GM18909 (cell line): Measurements from ENCODE around the gene ACOX3.
"Not testable (repeated sequence)": the region's sequence is repeated elsewhere in the genome, so short reads cannot be mapped to it uniquely, and the experiment has no call there.

Experiments
- ATAC-seq: cut with Tn5 transposase; IDR thresholded peaks from one replicate; pipeline ENCODE4 v1.9.1; 2021; ENCODE audit warnings: mild to moderate bottlenecking; ENCODE audit not compliant: unreplicated experiment, poor library complexity

The ACOX3 gene

DNA sequence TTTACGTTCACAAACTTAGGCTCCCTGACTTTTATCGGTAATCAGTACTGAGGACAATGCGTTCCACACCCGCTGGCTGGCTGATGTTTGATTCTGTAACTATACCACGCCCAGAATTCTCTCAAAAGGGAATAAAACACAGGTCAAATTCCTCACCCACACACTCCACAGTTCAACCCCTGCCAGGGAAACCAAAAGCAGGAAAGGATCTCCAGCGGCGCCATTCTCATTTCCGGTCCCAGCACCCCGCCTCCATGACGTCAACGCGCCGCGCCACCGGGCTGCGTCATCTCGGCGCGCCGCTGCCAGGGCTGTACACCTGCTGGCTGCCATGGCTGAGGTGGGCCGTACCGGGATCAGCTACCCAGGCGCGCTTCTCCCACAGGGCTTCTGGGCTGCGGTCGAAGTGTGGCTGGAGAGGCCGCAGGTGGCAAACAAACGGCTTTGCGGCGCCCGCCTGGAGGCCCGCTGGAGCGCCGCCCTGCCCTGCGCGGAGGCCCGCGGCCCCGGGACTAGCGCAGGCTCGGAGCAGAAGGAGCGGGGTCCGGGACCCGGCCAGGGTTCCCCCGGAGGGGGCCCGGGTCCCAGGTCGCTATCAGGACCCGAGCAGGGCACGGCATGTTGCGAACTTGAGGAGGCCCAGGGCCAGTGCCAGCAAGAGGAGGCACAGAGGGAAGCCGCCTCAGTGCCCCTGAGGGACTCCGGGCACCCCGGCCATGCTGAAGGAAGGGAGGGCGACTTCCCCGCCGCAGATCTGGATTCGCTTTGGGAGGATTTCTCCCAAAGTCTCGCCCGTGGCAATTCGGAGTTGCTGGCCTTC is at the start of gene ACOX3, which contains the start of gene TRMT44:
TSS of gene ACOX3 (minus strand) at position 232 of the 820 bp plus-strand sequence. CDS start 24,202 bp downstream, outside the sequence.
TSS of gene TRMT44 (plus strand) at position 286 of the 820 bp plus-strand sequence. CDS start at position 332, 46 bp downstream.
- ATAC-seq, result peak; percentile 92

- no peak for ATAC-seq
Observed at GRCh38 chr4:8488791-8489369, 48.4 kb upstream of the ACOX3 start.

DNA sequence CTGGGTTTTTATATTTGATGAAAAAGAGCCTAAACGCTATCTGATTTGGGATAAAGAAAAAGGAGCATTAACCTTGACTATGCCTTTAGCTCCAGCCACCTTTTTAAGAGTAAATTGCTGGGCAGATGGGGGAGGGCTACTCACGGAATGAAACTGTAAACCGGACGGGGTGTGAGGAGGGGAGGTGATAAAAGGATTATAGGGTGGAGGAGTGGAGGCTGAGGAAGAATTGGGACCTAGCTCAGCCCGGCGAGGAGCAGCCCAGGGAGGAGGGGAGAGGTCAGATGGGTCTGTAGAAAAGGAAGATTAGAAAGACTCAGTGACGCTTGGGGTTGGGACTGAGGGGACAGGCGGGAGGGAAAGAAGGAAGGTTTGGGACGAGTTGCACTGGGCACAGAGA is 46.1 kb upstream of the ACOX3 start:
- ATAC-seq, result not testable (repeated sequence)

- no peak for ATAC-seq
Observed at GRCh38 chr4:8480221-8480620, 39.7 kb upstream of the ACOX3 start.

- no peak for ATAC-seq
Observed at GRCh38 chr4:8478801-8479744, 38.5 kb upstream of the ACOX3 start.

- ATAC-seq, result no peak
Observed at GRCh38 chr4:8478371-8478770, 37.8 kb upstream of the ACOX3 start.

GRCh38 chr4:8477676-8478075 is 37.2 kb upstream of the ACOX3 start:
- ATAC-seq, result no peak

DNA sequence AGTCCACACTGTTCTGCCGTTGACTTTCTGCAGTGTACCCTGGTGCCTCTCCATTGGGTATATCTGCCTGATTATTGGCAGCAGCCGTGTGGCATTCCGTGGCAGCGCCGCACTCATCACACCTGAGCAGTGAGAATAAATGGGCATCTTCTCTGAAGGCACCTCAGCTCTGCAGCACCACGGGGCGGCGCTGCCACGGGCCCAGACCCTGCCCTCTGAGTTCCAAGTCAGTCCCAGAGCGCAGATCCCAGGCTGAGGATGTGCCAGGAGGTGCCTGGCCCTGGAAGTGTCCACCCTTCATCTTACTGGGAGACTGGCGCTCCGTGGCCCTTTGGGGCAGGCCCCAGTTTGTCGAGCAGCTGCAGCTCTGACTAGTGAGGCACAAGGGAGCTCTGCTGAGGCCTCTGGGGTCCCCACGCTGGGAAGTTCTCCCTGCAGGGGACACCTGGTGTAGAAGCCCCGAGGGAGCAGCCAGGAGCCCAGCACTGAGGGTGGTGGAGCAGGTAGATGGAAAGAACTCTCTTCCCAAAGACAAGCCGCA is 36.6 kb upstream of the ACOX3 start:
- ATAC-seq, result no peak

GRCh38 chr4:8475751-8476575 is 35.4 kb upstream of the ACOX3 start:
- no peak for ATAC-seq

DNA sequence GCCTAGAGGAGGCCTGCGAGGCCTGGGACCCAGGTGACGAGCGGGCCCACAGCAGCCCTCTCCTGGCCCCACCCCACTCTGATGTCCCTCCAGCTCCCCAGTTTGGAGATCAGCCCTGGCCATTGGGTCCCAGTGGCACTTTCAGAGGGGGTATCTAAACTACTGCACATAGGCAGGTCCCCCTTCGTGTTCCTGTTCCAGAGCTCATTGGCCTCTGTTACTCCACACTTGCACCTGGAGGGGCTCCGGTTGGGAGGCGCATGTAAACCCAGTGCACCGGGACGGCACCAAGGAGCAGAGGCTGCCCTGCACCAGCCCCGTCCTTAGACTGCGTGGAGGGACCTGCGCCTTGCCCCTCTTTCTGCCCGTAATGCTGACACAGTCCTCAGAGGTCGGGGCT is 34.3 kb upstream of the ACOX3 start:
- ATAC-seq, result no peak

- ATAC-seq, result no peak
Observed at GRCh38 chr4:8473920-8474590, 33.5 kb upstream of the ACOX3 start.

DNA sequence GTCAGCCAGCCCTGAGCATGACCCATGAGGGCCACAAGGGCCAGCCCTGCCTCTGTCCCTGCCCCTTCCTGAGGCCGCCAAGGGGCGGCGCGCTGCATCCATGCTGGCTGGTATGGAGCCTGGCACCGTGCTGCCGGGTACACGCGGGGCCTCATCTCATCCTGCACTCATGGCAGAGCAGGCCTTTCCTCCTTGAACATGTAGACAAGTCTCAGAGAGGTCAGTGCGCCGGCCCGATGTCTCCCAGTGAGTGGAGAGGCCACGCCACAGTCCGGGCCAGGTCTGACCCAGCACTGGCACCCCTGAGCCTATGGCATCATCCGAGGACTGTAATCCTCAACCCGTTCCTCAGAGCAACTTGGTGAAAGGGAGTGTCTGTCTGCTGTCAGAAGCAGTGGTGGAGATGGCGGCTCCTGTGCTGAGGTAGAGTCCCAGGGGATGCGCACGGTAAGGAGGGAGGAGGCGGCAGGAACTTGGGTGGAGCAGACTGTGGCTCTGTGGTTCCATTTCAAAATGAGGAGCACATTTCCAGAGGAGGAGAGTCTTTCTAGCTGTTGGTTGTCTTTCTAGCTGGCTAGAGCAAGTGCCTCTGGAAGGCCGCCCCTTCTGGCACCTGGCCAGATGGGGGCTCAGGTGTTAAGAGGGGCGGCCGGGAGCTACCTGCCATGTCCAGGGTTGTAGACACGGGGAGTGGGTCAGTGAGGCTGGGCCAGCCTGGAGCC is 32.8 kb upstream of the ACOX3 start:
- no peak for ATAC-seq

DNA sequence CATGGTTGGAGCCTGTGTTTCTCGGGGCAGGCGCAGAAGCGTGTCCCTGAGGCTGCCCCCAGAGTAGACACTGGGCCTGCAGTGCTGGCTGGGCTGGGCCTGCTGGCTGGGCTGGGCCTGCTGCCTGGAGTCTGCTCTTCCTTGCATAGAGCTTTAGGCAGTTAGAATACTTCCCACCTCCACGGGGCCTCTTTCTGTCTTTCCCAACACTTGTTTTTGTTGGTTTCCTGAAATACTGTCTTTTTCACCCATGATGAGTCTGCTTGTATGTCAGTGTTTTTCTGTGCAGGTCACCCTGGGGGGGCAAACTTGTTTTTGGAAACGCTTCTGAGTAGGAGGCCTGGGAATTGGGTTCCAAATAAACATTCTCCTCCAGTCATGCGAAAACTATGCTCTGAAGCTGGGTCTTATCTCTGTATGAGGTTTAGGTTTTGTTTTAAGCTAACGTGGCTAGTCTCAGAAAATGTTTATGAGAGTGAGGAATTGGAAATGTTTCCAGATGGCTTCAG is 32.2 kb upstream of the ACOX3 start:
- ATAC-seq, result no peak

DNA sequence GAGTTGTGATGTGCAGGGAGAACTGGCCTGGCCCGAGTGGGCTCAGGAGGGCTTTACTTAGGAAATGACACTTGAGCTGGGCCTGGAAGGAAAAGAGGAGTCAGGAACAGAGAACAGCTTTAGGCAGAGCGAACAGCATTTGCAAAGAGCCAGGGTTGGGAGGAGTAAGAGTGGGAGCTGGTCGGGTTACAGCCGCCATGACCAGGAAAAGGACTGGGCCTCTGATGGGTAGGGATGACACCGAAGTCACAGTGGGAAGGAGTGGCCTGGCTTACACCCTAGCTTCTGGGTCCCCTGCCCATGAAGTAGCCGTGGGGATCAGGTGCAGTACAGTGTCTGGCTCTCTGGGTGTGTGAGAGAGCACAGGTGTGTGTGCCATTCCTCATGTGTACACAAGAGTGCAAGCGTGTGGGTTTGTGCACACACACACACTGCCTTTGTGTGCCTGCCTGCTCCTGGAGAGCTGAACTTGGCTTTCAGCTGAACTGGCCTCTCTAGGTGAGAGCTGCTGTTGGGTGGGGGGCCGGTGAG is 31.7 kb upstream of the ACOX3 start:
- no peak for ATAC-seq

GRCh38 chr4:8471211-8471875 is 30.8 kb upstream of the ACOX3 start:
- ATAC-seq, result no peak

DNA sequence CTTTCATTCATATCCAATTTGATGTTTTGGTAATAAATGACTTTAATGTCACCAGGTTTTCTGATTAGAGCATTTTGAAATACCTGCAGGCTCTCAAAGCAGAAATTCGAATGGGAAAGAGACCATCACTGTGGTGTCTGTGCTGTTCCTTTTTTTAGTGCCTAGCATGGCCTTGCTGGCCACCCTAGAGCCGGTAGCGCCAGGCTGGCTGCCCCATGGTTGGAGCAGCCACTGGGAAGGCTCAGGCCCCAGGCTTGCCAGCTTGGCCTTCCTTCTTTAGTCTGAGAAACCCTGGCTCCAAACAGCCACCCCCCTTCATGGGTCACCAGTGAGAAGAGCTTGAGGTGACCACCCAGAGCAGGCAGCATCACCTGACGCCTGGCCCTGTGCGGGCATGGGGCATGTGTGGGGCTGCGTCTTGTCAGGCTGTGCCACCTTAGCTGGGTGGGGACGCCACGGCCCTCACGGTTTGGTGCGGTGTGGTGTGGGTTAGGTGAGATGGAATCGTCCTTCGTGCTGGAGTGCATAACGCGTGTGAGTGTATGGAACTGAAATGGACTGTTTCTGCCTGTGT is 30.0 kb upstream of the ACOX3 start:
- ATAC-seq, result no peak

DNA sequence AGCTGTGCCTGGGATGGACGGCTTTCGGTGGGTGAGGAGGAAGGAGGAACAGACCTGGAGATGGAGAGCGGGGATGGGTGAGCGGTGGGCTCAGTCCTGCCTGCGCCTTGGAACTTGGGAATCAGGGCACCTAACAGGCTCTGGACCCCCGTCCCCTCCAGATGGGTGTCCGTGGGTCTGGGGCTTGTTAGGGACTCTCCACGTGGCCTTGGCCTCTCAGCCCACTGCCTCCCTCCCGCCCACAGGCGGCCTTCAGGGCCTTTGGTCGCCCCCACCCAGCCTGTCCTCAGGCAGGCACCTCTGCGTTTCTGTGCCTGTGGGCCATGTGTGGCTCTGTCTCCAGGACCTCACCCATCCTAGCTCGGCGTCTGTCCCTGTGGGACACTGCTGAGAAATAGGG is 29.0 kb upstream of the ACOX3 start:
- no peak for ATAC-seq
